Measurements from ENCODE around the gene AKAP11. TPM values are rescaled to one million over a fixed set of nuclear protein-coding genes. Genes with fewer than 3 reads are reported as not detected.

Gene AKAP11
- total and polyA plus RNA-seq, 2 donors (not counting 1 experiment from before 2014, with no cell fraction given), result 27.8 to 34.0 TPM

GRCh38 chr13:42334329-42334706 is 62.4 kb downstream of the AKAP11 start:
- no peak for DNase-seq (ENCODE audit: low read depth in 2 of 2)
- Histone ChIP-seq H3K4me3 (replicated peaks in 1 of 4; ENCODE audit: control extremely low read depth in 1 of 4, insufficient read depth in 1 of 4, low read depth in 3 of 4, low read length in 4 of 4) (no peak overlapping the region), H3K79me2 (ENCODE audit: control insufficient read depth, insufficient read depth, low read length) (no peaks in the 10 kb centered on the region), H3K27ac (ENCODE audit: insufficient read depth, low read length) (no peak overlapping the region), H3K4me2 (ENCODE audit: extremely low read depth, insufficient read depth, low read length) (no peak overlapping the region), H3K9me3 (ENCODE audit: control insufficient read depth, insufficient read depth, low read depth, low read length) (no peaks in the 10 kb centered on the region), H3K4me1 (ENCODE audit: control insufficient read depth, extremely low read depth, insufficient read depth, low read length) (no peaks in the 10 kb centered on the region), H4K20me1 (ENCODE audit: control insufficient read depth, extremely low read depth, insufficient read depth, low read length) (no peaks in the 10 kb centered on the region), H3K9ac (ENCODE audit: insufficient read depth, low read length) (no peak overlapping the region), H3K27me3 (ENCODE audit: control insufficient read depth, insufficient read depth, low read length) (peaks cover 6% of the 10 kb centered on the region), H3K36me3 (ENCODE audit: control insufficient read depth, insufficient read depth, low read length) (no peaks in the 10 kb centered on the region), H2AFZ (ENCODE audit: low read length) (no peak overlapping the region)
- no peak for TF ChIP-seq EZH2 (IDR thresholded peaks at IDR 0.05; ENCODE audit: low read length, missing control alignments)
- TF ChIP-seq CTCF (conservative IDR thresholded peaks at IDR 0.05 in 1 of 2, IDR thresholded peaks at IDR 0.05 in 1 of 2; ENCODE audit: low read depth in 1 of 2, low read length in 2 of 2), result no peak

GRCh38 chr13:42337808-42338600 is 66.1 kb downstream of the AKAP11 start:
- H2AFZ ChIP-seq (ENCODE audit: low read length), result no peak overlapping the region
- no peak overlapping the region for H3K27ac ChIP-seq (ENCODE audit: insufficient read depth, low read length)
- H3K79me2 ChIP-seq (ENCODE audit: control insufficient read depth, insufficient read depth, low read length), result no peaks in the 10 kb centered on the region
- DNase-seq (ENCODE audit: low read depth in 2 of 2), result no peak
- TF ChIP-seq CTCF (conservative IDR thresholded peaks at IDR 0.05 in 1 of 2, IDR thresholded peaks at IDR 0.05 in 1 of 2; ENCODE audit: low read depth in 1 of 2, low read length in 2 of 2), result no peak
- no peak for TF ChIP-seq EZH2 (IDR thresholded peaks at IDR 0.05; ENCODE audit: low read length, missing control alignments)
- no peaks in the 10 kb centered on the region for H3K36me3 ChIP-seq (ENCODE audit: control insufficient read depth, insufficient read depth, low read length)
- H3K9ac ChIP-seq (ENCODE audit: insufficient read depth, low read length), result no peak overlapping the region
- H4K20me1 ChIP-seq (ENCODE audit: control insufficient read depth, extremely low read depth, insufficient read depth, low read length), result no peaks in the 10 kb centered on the region
- H3K4me3 ChIP-seq (replicated peaks in 1 of 4; ENCODE audit: control extremely low read depth in 1 of 4, insufficient read depth in 1 of 4, low read depth in 3 of 4, low read length in 4 of 4), result no peak overlapping the region
- peaks cover 6% of the 10 kb centered on the region for H3K27me3 ChIP-seq (ENCODE audit: control insufficient read depth, insufficient read depth, low read length)
- H3K4me1 ChIP-seq (ENCODE audit: control insufficient read depth, extremely low read depth, insufficient read depth, low read length), result no peaks in the 10 kb centered on the region
- no peak overlapping the region for H3K4me2 ChIP-seq (ENCODE audit: extremely low read depth, insufficient read depth, low read length)
- H3K9me3 ChIP-seq (ENCODE audit: control insufficient read depth, insufficient read depth, low read depth, low read length), result no peaks in the 10 kb centered on the region

GRCh38 chr13:42345367-42345766 is 73.4 kb downstream of the AKAP11 start:
- no peaks in the 10 kb centered on the region for H3K9me3 ChIP-seq (ENCODE audit: control insufficient read depth, insufficient read depth, low read depth, low read length)
- H3K4me3 ChIP-seq (replicated peaks in 1 of 4; ENCODE audit: control extremely low read depth in 1 of 4, insufficient read depth in 1 of 4, low read depth in 3 of 4, low read length in 4 of 4), result no peak overlapping the region
- no peak overlapping the region for H2AFZ ChIP-seq (ENCODE audit: low read length)
- H3K36me3 ChIP-seq (ENCODE audit: control insufficient read depth, insufficient read depth, low read length), result no peaks in the 10 kb centered on the region
- no peak overlapping the region for H3K9ac ChIP-seq (ENCODE audit: insufficient read depth, low read length)
- no peaks in the 10 kb centered on the region for H3K4me1 ChIP-seq (ENCODE audit: control insufficient read depth, extremely low read depth, insufficient read depth, low read length)
- no peaks in the 10 kb centered on the region for H4K20me1 ChIP-seq (ENCODE audit: control insufficient read depth, extremely low read depth, insufficient read depth, low read length)
- no peak for DNase-seq (ENCODE audit: low read depth in 2 of 2)
- no peaks in the 10 kb centered on the region for H3K79me2 ChIP-seq (ENCODE audit: control insufficient read depth, insufficient read depth, low read length)
- no peak overlapping the region for H3K4me2 ChIP-seq (ENCODE audit: extremely low read depth, insufficient read depth, low read length)
- no peak overlapping the region for H3K27ac ChIP-seq (ENCODE audit: insufficient read depth, low read length)
- peaks cover 8% of the 10 kb centered on the region for H3K27me3 ChIP-seq (ENCODE audit: control insufficient read depth, insufficient read depth, low read length)
- TF ChIP-seq CTCF (conservative IDR thresholded peaks at IDR 0.05 in 1 of 2, IDR thresholded peaks at IDR 0.05 in 1 of 2; ENCODE audit: low read depth in 1 of 2, low read length in 2 of 2) (no peak), EZH2 (IDR thresholded peaks at IDR 0.05; ENCODE audit: low read length, missing control alignments) (no peak)
